ENCODE measurements around the gene FNDC3B.

- no peak for TF ChIP-seq POLR2AphosphoS5 (IDR thresholded peaks at IDR 0.05)
- TF ChIP-seq CTCF (IDR thresholded peaks at IDR 0.05), result no peak
- no peak for TF ChIP-seq EP300 (IDR thresholded peaks at IDR 0.05)
- no peak for TF ChIP-seq POLR2A (IDR thresholded peaks at IDR 0.05)
Measured at GRCh38 chr3:172135185-172135584, 95.8 kb downstream of the FNDC3B start.

All from suprapubic skin (tissue), 4 donors.